Lower leg skin (tissue), 3 donors: Measurements from ENCODE around the gene TOP2B.

ENCODE experiments used
- POLR2A ChIP-seq, 2 donors: fragments of 450-650 bp; IDR thresholded peaks; one replicate each; pipeline ENCODE4 v1.6.1; 2016 to 2017; ENCODE audit warnings: antibody characterized with exemption in 2 of 2, mild to moderate bottlenecking in 1 of 2, moderate library complexity in 1 of 2
- TF ChIP-seq, protein P1 (sequence below), 3 donors: fragments of 450-650 bp; IDR thresholded peaks; one replicate each; pipeline ENCODE4 v1.5.1; 2016; ENCODE audit warnings: antibody characterized with exemption in 3 of 3, mild to moderate bottlenecking in 3 of 3, moderate library complexity in 2 of 3

DNA sequence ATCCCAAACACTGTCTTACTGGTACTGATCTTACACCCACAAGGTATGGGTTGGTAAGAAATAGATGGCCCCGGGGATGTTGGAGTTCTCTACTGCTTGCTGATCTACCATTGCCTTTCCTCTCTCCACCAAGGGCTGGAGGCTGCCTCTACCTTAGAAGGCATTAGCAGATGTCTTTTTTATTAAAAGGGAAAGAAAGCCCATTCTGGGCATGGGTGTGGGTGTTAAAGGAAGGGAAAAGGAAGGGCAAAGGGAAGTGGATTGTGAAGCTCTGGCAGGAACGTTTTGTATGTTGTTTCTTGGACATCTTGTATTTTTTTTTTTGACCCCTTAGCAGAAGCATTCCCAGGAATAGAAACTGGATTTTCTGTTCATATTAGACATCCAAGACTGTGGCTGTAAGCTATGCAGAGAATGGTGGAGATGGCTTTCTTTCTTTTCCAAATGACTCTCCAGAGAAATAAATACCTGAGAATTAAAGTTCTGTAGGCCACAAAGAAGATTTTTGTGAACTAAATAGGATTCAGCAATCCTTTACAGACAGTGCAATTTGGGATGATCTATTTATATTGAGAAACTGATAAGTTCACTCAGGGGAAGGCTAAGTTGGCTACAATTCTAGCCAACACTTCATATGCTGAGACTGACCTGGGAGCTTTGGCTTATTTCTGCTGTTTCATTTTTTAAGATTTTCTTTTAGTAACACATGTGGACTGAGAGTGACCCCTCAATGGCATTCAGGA, 108.8 kb downstream of the TOP2B start:
- TF ChIP-seq, protein P1, sequence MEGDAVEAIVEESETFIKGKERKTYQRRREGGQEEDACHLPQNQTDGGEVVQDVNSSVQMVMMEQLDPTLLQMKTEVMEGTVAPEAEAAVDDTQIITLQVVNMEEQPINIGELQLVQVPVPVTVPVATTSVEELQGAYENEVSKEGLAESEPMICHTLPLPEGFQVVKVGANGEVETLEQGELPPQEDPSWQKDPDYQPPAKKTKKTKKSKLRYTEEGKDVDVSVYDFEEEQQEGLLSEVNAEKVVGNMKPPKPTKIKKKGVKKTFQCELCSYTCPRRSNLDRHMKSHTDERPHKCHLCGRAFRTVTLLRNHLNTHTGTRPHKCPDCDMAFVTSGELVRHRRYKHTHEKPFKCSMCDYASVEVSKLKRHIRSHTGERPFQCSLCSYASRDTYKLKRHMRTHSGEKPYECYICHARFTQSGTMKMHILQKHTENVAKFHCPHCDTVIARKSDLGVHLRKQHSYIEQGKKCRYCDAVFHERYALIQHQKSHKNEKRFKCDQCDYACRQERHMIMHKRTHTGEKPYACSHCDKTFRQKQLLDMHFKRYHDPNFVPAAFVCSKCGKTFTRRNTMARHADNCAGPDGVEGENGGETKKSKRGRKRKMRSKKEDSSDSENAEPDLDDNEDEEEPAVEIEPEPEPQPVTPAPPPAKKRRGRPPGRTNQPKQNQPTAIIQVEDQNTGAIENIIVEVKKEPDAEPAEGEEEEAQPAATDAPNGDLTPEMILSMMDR (IDR thresholded peaks at IDR 0.05): no peak
- TF ChIP-seq POLR2A (IDR thresholded peaks at IDR 0.05): no peak
